GM19463 (cell line): Measurements from ENCODE around the gene CBX5.
"Not testable (repeated sequence)": the region's sequence is repeated elsewhere in the genome, so short reads cannot be mapped to it uniquely, and the experiment has no call there.

ENCODE experiments used
- ATAC-seq: cut with Tn5 transposase; IDR thresholded peaks from one replicate; pipeline ENCODE4 v1.9.1; 2021; ENCODE audit warnings: mild to moderate bottlenecking, moderate library complexity; ENCODE audit not compliant: unreplicated experiment

Gene CBX5

DNA sequence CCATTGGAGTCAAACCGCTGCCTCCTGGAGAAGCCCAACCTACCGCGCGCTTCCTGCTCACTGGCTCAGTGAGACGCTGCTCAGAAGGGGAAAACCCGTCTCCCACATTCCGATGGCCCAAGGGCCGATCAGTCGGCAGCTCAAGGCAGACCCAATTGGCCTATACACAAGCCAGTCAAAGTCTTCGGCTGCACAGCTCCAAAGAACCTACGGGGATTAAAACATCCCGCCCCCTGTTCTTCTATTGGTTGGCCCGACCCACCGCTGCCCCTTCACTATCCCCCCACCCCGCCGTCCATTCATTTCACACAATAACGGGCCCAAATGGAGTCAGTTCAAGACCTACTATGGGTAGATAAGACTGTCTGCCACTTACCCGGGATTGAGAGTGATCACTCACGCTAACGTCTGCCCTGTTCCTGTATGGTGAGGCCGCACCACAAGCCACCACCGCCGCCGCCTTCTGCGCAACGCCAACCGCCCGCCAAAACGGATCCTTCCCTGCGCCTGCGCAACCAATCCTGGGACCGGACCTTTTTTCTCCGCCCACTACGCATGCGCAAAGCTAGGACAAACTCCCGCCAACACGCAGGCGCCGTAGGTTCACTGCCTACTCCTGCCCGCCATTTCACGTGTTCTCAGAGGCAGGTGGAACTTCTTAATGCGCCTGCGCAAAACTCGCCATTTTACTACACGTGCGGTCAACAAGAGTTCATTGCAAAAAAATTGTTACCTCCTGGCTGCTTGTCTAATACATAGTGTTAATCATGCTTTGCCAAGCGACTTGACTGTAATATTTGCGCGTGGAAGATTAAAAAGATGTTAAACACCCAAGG lies at the start of gene CBX5:
TSS of gene CBX5 (minus strand) at position 491 of the 836 bp plus-strand sequence. CDS start 22,472 bp downstream, outside the sequence.
- peak; percentile 68 for ATAC-seq

DNA sequence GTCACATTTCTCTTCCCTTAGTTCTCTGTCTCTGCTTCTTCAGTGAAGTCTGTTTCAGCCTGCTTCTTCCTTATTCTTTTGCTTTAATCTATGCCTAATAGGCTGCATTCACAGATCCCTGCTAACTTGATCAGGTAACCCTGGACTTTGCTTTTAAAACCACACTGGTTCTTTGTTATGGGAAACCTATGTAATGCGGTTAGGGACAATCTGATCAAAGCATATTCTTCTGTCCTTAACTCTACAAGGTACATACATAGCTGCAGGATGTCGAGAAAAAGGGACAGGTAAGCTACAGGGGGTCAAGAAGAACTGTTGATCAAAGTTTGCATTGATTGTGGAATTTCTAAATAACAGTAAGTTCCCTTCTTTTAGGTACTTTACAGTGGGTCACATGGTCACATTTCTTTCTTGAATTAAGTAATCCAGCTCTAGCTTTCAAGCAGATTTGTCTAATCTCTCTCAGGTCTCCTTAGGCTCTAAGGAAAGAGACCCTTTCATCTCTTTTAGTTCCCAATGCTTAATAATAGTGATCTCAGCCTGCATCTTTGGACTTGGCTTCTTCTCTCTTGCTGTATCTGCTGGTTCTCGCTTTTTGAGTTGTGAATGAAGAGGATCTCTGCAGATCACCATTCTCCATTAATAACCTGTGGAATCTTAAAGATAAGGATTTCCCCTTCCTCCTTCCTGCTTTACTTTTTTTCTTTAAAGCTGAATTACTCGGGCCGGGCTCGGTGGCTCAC lies 48.8 kb upstream of the CBX5 start:
- no peak for ATAC-seq

DNA sequence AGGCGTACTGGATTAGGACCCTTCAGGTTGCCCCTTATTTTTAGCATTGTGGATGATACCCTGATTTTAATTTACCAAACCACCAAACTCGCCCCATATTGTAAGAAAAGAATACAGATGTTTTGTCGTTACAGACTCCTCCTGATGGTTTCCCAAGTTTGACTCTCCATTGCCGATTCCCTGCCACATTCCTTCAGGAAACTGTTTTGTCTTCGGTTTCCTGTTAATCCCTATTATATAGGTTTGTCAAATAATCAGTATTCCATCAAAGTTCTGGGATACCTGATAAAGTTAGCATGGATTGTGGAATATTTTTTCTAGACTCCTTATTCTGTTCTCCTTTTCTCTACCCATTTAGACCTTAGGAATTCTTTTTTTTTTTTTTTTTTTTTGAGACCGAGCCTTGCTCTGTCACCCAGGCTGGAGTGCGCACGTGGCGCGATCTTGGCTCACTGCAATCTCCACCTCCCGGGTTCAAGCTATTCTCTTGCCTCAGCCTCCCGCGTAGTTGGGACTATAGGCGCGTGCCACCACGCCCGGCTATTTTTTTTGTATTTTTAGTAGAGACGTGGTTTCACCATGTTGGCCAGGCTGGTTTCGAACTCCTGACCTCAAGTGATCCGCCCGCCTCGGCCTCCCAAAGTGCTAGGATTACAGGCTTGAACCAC lies 45.7 kb upstream of the CBX5 start:
- ATAC-seq: not testable (repeated sequence)

DNA sequence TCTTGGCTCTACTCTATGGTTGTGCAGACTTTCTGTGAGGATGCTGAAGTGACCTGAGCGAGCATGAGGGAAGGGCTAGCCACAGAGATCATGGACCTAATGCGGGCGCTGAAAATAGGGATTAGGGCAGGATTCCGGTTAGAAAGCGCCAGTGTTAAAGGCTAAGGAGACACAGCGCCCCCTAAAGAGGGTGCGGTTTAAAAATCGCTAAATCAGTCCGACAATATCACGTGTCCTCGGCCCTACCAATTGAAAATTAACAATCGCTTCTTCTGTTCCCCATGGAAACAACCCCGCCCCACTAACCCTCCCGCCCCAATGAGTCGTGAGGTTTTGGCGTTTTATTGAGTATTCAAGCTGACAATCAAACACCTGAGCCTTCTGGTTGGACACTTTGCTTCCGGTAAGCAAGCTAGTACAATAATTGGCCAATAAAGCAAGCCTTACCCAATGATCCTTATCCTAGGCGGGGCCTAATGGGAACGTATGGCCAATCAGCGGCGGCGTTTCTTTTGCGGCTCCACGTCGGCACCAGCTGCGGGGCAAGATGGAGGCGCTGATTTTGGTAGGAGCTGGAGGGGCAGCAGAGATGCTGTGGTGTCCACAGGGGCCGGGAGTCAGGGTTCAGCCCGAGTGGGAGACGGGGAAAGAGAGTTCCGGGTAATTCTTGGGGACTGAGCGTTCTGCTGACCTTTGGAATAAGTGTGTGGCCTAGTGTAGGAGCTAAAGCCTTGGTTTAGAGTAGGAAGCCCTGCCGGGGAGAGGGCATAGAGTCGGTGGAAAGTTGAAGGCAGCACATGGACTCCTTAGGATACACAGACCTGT lies 44.9 kb upstream of the CBX5 start, which contains the start of gene COPZ1:
TSS of gene COPZ1 (plus strand) at position 515 of the 825 bp plus-strand sequence. CDS start at position 548, 33 bp downstream.
- ATAC-seq: peak; percentile 98

DNA sequence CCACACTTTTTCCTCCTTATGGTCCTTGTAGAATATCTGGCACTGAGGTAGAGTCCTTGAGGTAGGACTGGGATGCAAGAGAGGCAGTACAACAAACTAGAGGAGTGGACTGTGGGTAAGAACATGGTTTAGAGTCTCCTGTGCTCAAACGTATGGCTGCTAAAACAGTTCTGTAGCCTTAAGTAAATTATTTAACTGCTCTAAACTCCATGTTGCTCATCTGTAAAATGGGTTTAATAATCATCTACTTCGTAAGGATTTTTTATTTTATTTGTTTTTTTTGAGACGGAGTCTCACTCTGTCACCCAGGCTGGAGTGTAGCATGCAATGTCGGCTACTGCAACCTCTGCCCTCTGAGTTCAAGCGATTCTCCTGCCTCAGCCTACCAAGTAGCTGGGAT lies 41.4 kb upstream of the CBX5 start:
- no peak for ATAC-seq

DNA sequence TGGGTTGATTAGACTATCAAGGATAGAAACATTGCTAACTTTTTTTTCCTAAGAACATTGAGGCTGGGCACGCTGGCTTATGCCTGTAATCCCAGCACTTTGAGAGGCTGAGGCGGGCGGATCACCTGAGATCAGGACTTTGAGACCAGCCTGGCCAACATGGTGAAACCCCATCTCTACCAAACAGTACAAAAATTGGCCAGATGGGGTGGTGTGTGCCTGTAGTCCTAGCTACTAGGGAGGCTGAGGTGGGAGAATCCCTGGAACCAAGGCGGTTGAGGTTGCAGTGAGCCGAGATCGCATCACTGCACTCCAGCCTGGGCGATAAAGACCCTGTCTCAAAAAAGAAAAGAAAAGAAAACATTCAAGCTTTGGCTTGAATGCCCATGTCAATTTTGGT lies 32.4 kb upstream of the CBX5 start:
- ATAC-seq: not testable (repeated sequence)

DNA sequence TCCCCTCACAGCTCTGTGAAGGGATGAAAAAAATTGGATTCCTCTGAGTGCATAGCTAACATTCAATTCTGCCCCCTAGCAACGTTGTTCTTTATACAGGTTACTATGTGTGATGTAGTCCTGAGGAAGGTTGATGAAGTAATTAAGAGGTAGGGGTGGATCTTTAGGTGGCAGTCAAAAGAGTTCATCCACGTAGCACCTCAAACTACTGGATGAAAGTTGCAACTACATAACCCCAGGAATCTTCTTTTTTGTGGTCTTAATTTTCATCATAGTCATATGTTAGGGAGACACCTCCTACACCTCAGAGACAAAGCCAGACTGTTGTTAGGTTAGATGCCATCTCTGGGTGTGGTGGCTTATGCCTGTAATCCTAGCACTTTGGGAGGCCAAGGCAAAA lies 31.1 kb upstream of the CBX5 start:
- no peak for ATAC-seq

DNA sequence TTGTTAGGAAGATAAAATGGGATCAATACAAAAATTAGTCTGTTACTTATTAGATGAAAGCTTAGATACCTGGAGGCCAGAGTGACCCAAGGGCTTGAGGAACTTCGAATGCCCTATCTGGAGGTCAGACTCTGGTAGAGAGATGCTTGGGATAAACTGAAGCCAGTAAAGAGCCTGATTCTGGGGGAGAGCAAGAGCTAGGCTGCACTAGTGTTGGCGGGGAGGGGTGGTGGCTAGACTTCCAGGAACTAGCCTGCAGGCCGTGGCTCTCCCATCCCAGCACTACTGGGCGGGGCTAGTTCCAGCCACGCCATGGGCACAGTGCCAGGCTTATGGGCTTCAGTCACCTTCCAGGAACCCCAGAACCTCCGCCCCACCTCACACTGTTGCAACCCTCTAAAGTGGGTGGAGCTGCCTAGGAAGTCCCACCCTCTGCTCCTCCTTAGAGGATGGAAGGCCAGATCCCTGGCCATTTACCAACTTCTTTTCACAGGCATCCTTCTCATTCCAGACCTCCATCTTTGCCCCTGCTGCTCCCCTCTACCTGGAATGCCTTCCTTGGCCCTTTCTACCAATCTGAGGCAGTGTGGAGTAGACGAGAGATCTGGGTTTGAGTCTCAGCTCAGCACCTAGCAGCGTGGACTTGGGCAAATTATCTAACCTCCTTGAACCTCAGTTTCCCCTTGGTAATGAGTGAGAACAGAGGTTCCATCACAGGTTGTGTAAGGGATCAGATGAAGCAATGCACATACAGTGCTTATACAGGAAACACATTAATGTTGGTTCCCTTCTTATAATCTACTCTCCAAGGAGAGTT lies 27.2 kb upstream of the CBX5 start:
- ATAC-seq: no peak

DNA sequence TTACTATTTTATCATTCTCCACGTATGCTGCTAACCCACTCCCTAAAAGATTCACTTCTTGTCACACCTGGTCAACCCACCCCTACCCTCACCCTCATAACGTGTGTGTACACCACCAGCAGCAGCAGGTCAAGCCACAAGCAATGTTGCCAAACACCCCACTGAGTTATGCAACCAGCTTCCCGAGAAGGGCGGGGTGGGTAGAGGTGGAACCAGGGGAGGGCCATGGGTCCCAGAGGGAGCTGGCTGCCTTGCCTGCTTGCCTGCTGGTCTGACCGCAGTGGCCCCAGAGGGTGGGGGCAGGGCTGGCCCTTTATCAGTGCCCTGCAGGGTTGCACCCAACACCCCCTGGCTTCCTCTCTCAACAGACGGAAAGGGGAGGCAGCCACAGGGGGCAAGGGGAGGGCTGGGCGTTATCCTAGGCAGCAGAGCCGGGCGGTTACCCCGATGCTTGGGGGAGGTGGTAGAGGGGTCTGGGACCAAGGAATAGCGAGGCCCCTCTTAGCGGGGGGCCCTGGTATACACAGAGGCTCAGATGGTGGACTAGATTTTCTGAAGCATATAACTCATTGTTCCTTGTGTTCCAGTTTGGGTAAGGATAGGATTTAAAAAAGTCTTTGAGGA lies 24.4 kb upstream of the CBX5 start:
- ATAC-seq: no peak

DNA sequence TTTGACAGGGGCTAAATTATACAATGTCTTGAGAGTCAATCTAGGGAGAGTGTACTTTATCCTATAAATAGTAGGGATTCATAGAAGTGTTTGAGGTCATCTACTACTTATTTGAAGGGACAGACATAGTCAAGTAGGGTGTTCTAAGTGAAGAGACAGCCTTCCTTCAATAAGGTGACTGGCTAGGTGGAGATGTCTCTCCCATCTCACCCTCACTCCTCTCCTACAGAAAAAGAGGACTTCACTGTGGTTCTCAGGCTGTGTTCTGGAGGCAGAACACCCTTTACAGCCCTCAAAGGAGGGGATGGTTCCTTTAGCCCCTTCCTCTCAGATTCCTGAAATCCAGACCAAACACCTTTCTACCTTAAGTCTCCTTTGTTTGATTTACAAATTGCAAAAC lies 23.7 kb upstream of the CBX5 start:
- no peak for ATAC-seq

DNA sequence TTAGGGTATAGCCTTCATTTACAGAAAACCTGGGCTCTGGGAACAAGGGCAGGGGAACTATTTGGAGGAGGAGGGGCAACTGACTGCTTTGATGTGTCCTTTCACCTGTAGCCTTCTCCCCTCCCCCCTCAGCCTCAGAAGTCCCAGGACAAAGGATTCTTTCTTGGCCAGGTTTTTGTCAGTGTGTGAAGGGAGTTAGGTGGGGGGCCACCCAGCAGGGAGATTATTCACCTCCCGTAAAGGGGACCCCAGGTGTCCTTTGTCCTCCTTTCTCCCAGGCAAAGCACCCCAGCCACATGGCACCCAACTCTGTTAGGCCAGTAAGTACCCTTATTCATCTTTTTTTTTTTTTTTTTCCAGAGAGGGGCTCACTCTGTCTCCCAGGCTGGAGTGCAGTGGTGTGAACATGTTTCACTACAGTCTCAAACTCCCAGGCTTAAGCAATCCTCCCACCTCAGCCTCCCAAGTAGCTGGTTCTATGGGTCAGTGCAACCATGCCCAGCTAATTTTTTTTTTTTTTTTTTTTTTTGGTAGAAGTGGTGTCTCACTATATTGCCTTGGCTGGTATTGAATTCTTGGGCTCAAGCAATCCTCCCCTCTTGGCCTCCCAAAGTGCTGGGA lies 21.6 kb upstream of the CBX5 start:
- ATAC-seq: no peak

DNA sequence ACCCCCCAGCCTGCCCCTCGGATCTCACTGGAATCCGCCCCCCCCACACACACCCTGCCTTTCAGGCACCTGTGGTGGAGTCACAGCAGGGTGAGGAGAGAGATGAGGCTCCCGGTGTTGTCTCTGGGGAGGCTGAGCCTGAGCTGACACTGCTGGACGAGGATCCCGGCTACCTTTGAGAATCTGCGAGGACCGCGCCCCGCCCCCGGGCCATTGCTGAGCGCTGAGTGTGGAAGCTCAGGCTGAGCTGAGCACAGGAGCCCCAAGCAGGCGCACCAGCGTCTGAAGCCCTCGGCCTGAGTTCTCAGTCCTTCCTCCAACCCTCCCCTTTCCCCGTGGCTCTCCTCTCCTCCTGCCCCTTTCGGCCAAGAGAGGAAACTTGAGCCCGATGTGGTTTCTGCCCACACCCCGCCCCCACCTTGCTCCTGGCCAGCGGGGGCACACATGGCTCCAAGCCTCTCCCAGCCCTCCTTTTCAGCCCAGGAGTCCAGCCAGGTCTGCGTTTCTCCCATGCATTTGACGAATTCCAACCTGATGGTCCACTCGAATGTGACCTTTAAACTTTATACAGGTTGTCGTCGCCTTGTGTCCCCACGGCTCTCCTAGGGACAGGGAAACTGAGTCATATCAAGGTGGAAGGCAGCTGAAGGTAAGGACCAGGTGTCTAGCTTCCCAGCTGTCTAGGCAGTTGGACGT lies 21.0 kb upstream of the CBX5 start, which contains the start of gene NFE2:
TSS of gene NFE2 (minus strand) at position 284 of the 696 bp plus-strand sequence. CDS start 5,767 bp downstream, outside the sequence.
- no peak for ATAC-seq

DNA sequence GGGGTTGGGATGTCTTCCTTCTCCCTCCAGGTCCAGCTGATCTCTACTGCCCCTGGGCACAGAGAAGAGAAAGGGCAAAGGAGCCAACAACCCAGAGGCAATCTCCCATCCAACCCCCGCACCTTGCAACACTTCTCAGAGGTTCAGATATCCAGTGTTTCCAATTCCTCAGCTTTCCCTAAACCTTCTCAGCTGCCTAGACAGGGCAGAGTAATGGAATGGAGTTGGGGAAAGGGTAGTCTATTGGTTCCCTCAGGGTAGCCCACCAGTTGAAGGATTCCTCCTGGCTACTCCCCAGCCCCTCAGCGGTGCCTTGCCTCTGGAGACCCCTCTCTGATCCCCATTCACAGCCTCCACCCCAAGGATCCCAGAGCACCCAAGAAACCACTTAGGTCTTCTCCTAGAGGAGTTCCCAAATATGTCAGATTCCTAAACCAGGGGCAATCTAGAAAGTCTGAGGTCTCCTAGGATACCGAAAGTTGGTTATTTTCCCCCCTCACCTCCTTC lies 20.4 kb upstream of the CBX5 start:
- no peak for ATAC-seq

DNA sequence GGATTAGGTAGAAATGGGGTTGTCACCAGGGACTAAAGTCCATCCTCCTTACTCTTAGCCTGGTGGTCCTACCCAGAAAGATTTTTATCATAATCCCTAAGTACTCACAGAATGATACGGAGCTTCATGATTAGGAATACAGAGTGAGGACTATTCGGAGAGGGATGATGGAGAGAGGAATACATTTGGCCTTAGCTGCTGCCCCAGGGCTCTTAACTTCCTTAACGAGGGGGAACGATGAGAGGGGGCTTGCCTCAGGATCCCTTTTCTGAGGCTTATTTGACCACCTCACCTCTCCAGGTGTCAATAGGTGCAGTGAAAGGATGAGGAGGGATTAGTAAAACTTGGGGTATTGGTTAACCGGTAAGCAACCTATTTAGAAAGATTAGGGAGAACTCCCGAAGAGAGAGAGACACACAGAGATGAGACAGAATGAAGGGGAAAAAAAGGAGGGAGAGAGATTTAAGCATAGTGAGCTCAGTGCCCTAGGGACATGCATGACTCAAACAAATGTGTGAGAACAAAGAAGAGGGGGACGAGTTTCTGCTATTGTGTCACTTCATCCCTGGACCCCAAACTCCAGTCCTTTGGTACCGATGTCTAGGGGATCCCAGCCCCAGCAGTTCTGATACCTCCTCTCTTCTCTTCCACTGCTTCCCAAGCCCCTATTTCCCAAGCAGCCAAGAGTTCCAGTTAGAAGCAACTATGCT lies 19.7 kb upstream of the CBX5 start:
- ATAC-seq: no peak

DNA sequence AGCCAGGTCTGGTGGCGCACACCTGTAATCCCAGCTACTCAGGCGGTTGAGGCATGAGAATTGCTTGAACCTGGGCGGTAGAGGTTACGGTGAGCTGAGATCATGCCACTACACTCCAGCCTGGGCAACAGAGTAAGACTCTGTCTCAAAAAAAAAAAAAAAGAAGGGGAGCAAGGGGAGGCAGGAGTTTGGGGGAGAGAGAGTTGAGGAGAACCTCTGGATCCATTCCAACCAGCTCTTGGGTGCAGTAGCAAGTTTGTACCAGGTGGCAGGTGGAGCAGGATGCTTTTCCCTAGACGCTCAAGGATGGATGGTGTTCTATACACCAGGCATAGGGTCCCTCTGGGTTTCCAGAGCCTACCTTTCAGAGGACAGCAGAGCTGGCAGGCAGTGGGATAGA lies 19.0 kb upstream of the CBX5 start:
- ATAC-seq: no peak

DNA sequence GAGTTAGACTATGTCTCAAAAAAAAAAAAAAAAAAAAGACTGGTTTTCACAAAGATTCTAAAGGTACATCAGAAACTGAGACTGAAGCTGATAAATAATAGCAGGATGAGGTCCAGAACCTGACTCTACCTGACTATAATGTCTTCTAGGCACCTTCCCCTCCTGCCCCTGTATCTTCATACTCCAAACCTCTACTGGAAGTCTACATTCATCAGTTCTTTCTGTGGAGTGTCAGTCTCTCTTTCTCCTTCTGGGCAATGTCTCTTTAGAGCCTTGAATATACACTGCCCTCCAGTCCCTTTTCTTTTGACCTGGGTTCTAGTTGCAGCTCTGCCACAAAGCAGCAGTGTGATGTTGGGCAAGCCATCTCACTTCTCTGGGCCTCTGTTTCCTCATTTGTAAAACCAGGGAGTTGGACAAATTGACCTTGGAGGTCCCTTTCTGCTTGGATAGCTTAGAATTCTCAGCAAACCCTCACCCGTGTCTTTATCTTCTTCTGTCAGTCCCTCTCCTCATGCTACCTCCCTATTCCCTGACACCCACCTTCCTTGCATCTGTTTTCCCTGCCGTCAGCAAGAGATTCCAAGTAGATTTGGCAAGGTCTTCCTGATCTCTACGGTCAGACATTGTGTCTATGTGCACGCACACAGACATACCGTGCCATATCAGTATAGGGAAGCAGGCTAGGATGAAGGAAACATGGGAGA lies 16.6 kb upstream of the CBX5 start:
- no peak for ATAC-seq
